Stimulated activated naive CD8-positive, alpha-beta T cell treated with anti-CD3 and anti-CD28 coated beads, Interleukin-15, Interleukin-2, amounts not matched to agents 100 ng/mL and 50 ng/mL, for 24 hours (primary cell): ENCODE measurements around the gene LRRC43.

Experiments
- H3K27ac Mint-ChIP-seq: one replicate; pipeline ENCODE4 v1.8.0; 2021; ENCODE audit warnings: mild to moderate bottlenecking, mixed read lengths
- H3K27me3 Mint-ChIP-seq: one replicate; pipeline ENCODE4 v1.8.0; 2021; ENCODE audit warnings: mixed read lengths
- H3K36me3 Mint-ChIP-seq: one replicate; pipeline ENCODE4 v1.8.0; 2021; ENCODE audit warnings: low read depth, mixed read lengths
- H3K4me1 Mint-ChIP-seq: one replicate; pipeline ENCODE4 v1.8.0; 2021; ENCODE audit warnings: low read depth, mixed read lengths
- H3K4me3 Mint-ChIP-seq: one replicate; pipeline ENCODE4 v1.8.0; 2021; ENCODE audit warnings: mild to moderate bottlenecking, mixed read lengths
- H3K9me3 Mint-ChIP-seq: one replicate; pipeline ENCODE4 v1.8.0; 2021; ENCODE audit warnings: mixed read lengths

LRRC43 gene

GRCh38 chr12:122182887-122183587 is at the start of gene LRRC43:
Gene LRRC43, plus strand, starts transcription at chr12:122183123. Its CDS starts 22 bp downstream, at chr12:122183145.
- H3K4me3 Mint-ChIP-seq = peak within 1 kb of the TSS; percentile 71
- peaks cover 12% of the 10 kb centered on the region for H3K27me3 Mint-ChIP-seq
- H3K9me3 Mint-ChIP-seq = no peaks in the 10 kb centered on the region
- H3K4me1 Mint-ChIP-seq = peaks cover 19% of the 10 kb centered on the region
- no peaks in the 10 kb centered on the region for H3K36me3 Mint-ChIP-seq
- no peak within 1 kb of the TSS for H3K27ac Mint-ChIP-seq

- Mint-ChIP-seq H3K4me3 (no peak overlapping the region), H3K27ac (no peak overlapping the region), H3K36me3 (peaks cover 27% of the 10 kb centered on the region)
These were observed 49.6 kb upstream of the LRRC43 start for GRCh38 chr12:122133192-122133950.

GRCh38 chr12:122135437-122136031 is 47.4 kb upstream of the LRRC43 start:
- Mint-ChIP-seq H3K27ac (no peak overlapping the region), H3K36me3 (peaks cover 26% of the 10 kb centered on the region), H3K4me3 (no peak overlapping the region), H3K4me1 (no peaks in the 10 kb centered on the region), H3K27me3 (no peaks in the 10 kb centered on the region), H3K9me3 (no peaks in the 10 kb centered on the region)

More at GRCh38 chr12:122133192-122133950, 49.6 kb upstream of the LRRC43 start:
- no peaks in the 10 kb centered on the region for H3K27me3 Mint-ChIP-seq
- no peaks in the 10 kb centered on the region for H3K9me3 Mint-ChIP-seq
- H3K4me1 Mint-ChIP-seq = no peaks in the 10 kb centered on the region

- Mint-ChIP-seq H3K4me3 (no peak overlapping the region), H3K4me1 (no peaks in the 10 kb centered on the region), H3K27me3 (no peaks in the 10 kb centered on the region), H3K27ac (no peak overlapping the region), H3K36me3 (peaks cover 28% of the 10 kb centered on the region), H3K9me3 (no peaks in the 10 kb centered on the region)
These were observed 45.7 kb upstream of the LRRC43 start for GRCh38 chr12:122137229-122137628.

- Mint-ChIP-seq H3K27me3 (no peaks in the 10 kb centered on the region), H3K4me3 (no peak overlapping the region), H3K9me3 (no peaks in the 10 kb centered on the region), H3K4me1 (no peaks in the 10 kb centered on the region), H3K36me3 (peaks cover 26% of the 10 kb centered on the region), H3K27ac (no peak overlapping the region)
These were observed 45.2 kb upstream of the LRRC43 start for GRCh38 chr12:122137681-122138080.

- Mint-ChIP-seq H3K4me1 (no peaks in the 10 kb centered on the region), H3K27ac (no peak overlapping the region), H3K4me3 (no peak overlapping the region), H3K9me3 (no peaks in the 10 kb centered on the region), H3K36me3 (peaks cover 22% of the 10 kb centered on the region), H3K27me3 (no peaks in the 10 kb centered on the region)
These were observed 44.7 kb upstream of the LRRC43 start for GRCh38 chr12:122138181-122138580.

- no peaks in the 10 kb centered on the region for H3K27me3 Mint-ChIP-seq
- H3K36me3 Mint-ChIP-seq = peaks cover 19% of the 10 kb centered on the region
- no peaks in the 10 kb centered on the region for H3K9me3 Mint-ChIP-seq
- H3K4me3 Mint-ChIP-seq = no peak overlapping the region
- H3K27ac Mint-ChIP-seq = no peak overlapping the region
- no peaks in the 10 kb centered on the region for H3K4me1 Mint-ChIP-seq
These were observed 44.3 kb upstream of the LRRC43 start for GRCh38 chr12:122138616-122139015.

GRCh38 chr12:122139266-122139665 is 43.7 kb upstream of the LRRC43 start:
- Mint-ChIP-seq H3K36me3 (peaks cover 19% of the 10 kb centered on the region), H3K4me1 (no peaks in the 10 kb centered on the region), H3K27ac (no peak overlapping the region), H3K27me3 (no peaks in the 10 kb centered on the region), H3K9me3 (no peaks in the 10 kb centered on the region), H3K4me3 (no peak overlapping the region)

- Mint-ChIP-seq H3K9me3 (no peaks in the 10 kb centered on the region), H3K4me1 (no peaks in the 10 kb centered on the region), H3K27ac (no peak overlapping the region), H3K27me3 (no peaks in the 10 kb centered on the region), H3K4me3 (no peak overlapping the region), H3K36me3 (peaks cover 17% of the 10 kb centered on the region)
These were observed 43.0 kb upstream of the LRRC43 start for GRCh38 chr12:122139941-122140340.

GRCh38 chr12:122140467-122141257 is 42.3 kb upstream of the LRRC43 start:
- no peak overlapping the region for H3K4me3 Mint-ChIP-seq
- no peaks in the 10 kb centered on the region for H3K4me1 Mint-ChIP-seq
- H3K9me3 Mint-ChIP-seq = no peaks in the 10 kb centered on the region
- peaks cover 15% of the 10 kb centered on the region for H3K36me3 Mint-ChIP-seq
- no peaks in the 10 kb centered on the region for H3K27me3 Mint-ChIP-seq
- H3K27ac Mint-ChIP-seq = no peak overlapping the region

GRCh38 chr12:122141911-122142725 is 40.8 kb upstream of the LRRC43 start:
- Mint-ChIP-seq H3K36me3 (peaks cover 15% of the 10 kb centered on the region), H3K27me3 (no peaks in the 10 kb centered on the region), H3K4me1 (no peaks in the 10 kb centered on the region), H3K4me3 (no peak overlapping the region), H3K27ac (no peak overlapping the region), H3K9me3 (no peaks in the 10 kb centered on the region)

- Mint-ChIP-seq H3K27ac (no peak overlapping the region), H3K36me3 (peaks cover 15% of the 10 kb centered on the region), H3K4me3 (no peak overlapping the region), H3K27me3 (no peaks in the 10 kb centered on the region), H3K9me3 (no peaks in the 10 kb centered on the region), H3K4me1 (no peaks in the 10 kb centered on the region)
These were observed 40.1 kb upstream of the LRRC43 start for GRCh38 chr12:122142857-122143256.

- Mint-ChIP-seq H3K36me3 (peaks cover 10% of the 10 kb centered on the region), H3K4me1 (no peaks in the 10 kb centered on the region), H3K27me3 (no peaks in the 10 kb centered on the region), H3K4me3 (no peak overlapping the region), H3K9me3 (no peaks in the 10 kb centered on the region), H3K27ac (no peak overlapping the region)
These were observed 38.0 kb upstream of the LRRC43 start for GRCh38 chr12:122144885-122145284.
